Measurements from ENCODE around the gene SNTB2.

- TF ChIP-seq, protein P1, sequence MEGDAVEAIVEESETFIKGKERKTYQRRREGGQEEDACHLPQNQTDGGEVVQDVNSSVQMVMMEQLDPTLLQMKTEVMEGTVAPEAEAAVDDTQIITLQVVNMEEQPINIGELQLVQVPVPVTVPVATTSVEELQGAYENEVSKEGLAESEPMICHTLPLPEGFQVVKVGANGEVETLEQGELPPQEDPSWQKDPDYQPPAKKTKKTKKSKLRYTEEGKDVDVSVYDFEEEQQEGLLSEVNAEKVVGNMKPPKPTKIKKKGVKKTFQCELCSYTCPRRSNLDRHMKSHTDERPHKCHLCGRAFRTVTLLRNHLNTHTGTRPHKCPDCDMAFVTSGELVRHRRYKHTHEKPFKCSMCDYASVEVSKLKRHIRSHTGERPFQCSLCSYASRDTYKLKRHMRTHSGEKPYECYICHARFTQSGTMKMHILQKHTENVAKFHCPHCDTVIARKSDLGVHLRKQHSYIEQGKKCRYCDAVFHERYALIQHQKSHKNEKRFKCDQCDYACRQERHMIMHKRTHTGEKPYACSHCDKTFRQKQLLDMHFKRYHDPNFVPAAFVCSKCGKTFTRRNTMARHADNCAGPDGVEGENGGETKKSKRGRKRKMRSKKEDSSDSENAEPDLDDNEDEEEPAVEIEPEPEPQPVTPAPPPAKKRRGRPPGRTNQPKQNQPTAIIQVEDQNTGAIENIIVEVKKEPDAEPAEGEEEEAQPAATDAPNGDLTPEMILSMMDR (IDR thresholded peaks at IDR 0.05): no peak
- TF ChIP-seq POLR2A (IDR thresholded peaks at IDR 0.05) (no peak), POLR2AphosphoS5 (IDR thresholded peaks at IDR 0.05) (no peak)
Measured at GRCh38 chr16:69169051-69169450, 17.9 kb upstream of the SNTB2 start.
